Central memory CD4-positive, alpha-beta T cell (primary cell): ENCODE data around the gene CDHR2.
A peak's percentile ranks its signal among the peaks of the same experiment; 100 is the strongest.
"Not testable (repeated sequence)": the region's sequence is repeated elsewhere in the genome, so short reads cannot be mapped to it uniquely, and the experiment has no call there.

ENCODE experiments used
- DNase-seq: peaks from one replicate; pipeline ENCODE4 v3.0.0; 2022

The CDHR2 gene

GRCh38 chr5:176599749-176600430, 50.7 kb downstream of the CDHR2 start:
- DNase-seq: not testable (repeated sequence)

DNA sequence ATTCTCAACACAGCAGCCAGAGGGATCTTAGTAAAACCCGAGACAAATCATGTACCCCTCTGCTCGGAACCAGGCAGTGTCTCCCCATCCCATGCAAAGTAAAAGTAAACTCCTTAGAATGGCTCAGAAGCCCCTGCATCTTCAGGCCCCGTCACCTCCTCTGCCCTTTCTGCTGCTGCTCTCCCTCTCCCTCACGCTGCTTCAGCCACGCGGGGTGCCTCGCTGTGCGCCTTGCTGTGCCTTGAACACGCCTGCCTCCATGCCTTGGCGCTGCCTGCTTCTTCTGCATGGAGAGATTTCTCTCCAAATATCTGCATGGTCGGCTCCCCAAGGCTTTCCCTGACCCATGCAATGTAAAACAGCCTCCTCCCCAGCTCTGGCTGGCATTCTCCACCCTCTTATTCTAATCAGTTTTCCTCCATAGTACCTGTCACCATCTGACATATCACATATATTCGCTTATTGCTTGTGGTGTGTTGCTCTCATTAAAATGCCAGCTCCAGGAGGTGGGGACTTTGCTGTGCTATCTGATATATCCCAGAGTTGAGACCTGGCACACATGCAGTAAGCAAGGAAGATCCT, 52.9 kb downstream of the CDHR2 start:
- no peak for DNase-seq

DNA sequence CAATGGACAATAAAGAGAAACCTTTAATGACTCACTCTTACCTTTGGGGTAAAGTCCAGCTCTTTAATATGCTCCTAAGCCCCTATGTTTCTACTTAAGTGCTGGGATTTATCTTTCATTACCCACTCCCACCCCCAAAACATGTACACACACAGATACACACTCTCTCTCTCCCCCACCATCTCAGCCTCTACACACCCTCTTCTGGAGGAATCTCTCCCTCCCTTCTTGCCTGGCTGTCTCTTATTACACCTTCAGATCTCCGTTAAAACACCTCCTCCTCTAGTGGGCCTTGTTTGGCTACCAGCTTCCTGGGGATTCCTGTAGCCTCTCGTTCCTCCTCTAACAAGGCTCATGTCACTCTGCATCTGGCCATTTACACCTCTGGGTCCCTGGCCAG, 53.9 kb downstream of the CDHR2 start:
- DNase-seq: no peak

DNA sequence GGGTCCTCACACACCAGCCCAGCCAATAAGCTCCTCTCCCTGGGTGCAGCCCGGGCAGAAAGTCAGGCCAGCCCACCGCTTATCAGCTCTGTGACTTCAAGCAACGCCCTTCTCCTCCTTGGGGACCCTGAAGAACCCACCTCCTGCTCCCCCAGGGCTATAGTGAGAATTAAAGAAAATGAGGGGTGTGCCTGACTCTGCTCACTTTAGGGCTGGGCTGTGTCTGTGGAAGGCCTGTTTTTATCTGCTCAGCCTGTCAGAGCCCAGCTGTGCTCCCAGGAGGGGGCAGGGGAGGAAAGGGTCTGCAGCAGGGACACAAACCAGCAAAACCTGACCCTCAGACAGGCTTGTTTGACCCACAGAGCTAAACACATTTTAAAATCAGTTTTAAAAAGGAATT, 56.9 kb downstream of the CDHR2 start:
- DNase-seq: no peak

DNA sequence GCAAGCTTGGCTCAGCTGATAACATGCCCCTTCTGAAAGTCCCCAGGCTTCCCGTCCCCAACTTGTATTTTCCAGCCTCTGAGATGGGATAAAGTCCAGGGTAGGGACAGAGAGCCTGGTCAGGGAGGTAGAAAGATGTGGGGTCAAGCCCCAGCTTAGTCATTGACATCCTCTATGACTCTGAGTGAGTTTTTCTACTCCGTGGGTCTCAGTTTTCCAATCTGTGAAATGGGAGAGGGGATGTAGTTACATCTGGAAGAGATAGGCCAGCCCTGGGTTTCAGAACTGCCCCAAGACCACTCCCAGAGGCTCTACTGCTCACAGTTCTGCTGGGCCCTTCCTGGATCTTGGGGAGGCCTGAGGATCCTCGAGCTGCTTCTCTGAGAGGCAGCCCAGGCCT, 57.7 kb downstream of the CDHR2 start:
- no peak for DNase-seq

- DNase-seq: no peak
Measured at GRCh38 chr5:176608142-176608705, 59.1 kb downstream of the CDHR2 start.

- DNase-seq: no peak
Measured at GRCh38 chr5:176608937-176609723, 60.0 kb downstream of the CDHR2 start.

- peak; percentile 28 for DNase-seq
Measured at GRCh38 chr5:176609724-176610434, 60.7 kb downstream of the CDHR2 start, which contains the start of gene GPRIN1. TSS of gene GPRIN1 (minus strand) at chr5:176610156. CDS start at chr5:176599834, 10,322 bp downstream.

DNA sequence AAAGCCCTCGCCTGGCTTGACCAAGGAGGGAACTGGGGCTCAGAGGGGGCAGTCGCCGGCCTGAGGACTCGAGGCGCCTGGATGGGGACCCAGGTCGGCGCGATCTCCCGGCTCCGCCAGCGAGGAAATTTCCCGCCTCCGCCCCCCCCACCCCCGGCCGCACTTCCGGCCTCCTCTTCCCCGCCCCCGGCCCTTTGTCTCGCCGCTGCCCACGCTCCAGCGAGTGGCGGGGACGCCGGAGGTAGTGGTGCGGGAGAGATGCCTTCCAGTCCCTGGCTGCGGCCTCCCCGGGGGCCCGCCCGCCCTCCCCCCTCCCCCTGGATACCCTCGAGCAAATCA, 61.3 kb downstream of the CDHR2 start:
- no peak for DNase-seq

DNA sequence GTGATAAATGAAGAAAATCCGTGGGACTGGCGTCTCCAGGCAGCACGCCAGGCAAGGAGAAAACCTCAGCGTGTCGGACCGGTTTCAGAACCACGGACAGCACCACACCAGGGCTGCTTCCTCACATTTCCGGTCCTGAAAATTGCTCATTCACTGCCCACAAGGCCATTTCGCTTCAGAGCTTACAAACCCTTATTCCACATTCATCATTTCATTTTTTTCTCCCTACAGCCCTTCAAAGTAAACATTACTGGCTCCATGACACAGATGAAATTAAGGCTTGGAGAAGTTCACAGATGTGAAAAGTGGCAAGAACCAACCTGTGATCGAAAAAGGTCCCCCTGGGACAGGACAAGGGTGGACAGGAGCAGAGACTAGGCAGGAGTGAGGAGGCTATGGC, 62.3 kb downstream of the CDHR2 start:
- peak; percentile 43 for DNase-seq

GRCh38 chr5:176612008-176612407, 62.9 kb downstream of the CDHR2 start:
- DNase-seq: no peak

- no peak for DNase-seq
Measured at GRCh38 chr5:176612855-176613254, 63.7 kb downstream of the CDHR2 start.

GRCh38 chr5:176614805-176615478, 65.8 kb downstream of the CDHR2 start:
- no peak for DNase-seq

DNA sequence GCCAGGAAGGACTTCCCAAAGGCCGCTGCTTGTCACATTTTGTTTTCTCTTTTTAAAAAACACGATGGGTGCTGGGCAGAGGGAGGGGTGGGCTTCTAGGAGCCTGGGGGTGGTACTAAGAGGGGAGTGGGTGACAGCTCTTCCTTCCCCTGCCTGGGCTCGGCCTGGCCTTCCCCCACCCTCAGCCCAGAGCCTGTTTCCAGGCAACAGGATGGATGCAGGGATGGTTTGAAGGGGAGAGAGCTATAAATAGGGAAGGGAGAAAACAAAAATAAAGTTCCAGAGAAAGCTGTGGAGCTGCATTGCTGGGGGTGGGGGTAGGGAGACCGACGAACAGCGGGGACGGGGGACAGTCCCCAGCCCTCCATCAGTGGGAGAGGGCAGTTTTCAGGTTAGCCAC, 67.4 kb downstream of the CDHR2 start:
- no peak for DNase-seq

- no peak for DNase-seq
Measured at GRCh38 chr5:176618783-176619182, 69.6 kb downstream of the CDHR2 start.

- peak; percentile 66 for DNase-seq
Measured at GRCh38 chr5:176619203-176619568, 70.0 kb downstream of the CDHR2 start.

GRCh38 chr5:176619569-176620332, 70.6 kb downstream of the CDHR2 start:
- no peak for DNase-seq

GRCh38 chr5:176620333-176620981, 71.3 kb downstream of the CDHR2 start:
- DNase-seq: no peak

GRCh38 chr5:176621661-176622079, 72.5 kb downstream of the CDHR2 start:
- DNase-seq: no peak

DNA sequence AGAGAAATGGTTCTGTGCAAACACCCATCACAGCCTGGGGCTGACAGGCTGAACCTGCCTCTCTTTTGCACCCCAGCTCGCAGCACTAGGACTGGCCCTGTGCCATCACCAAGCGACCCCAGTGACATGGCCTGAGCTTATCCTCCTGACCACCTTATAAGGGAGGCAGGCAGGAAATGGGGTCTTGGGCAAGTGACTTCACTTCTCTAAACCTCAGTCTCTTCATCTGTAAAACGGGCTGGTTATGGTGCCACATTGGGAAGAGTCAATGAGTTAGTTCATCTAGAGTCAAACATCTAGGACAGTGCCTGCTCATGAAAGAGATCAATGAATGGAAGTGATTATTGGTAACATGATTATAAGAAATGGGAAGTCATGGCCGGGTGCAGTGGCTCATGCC, 75.0 kb downstream of the CDHR2 start:
- no peak for DNase-seq

GRCh38 chr5:176624938-176625337, 75.8 kb downstream of the CDHR2 start:
- no peak for DNase-seq
